Upper lobe of left lung (tissue), 6 donors: ENCODE results near the gene RNASE13. TPM values are rescaled to one million over a fixed set of nuclear protein-coding genes. Genes with fewer than 3 reads are reported as not detected.

ENCODE experiments used
- ATAC-seq, 2 donors: fragments of 200-7000 bp; cut with Tn5 transposase; one replicate each; pipeline ENCODE4 v1.9.1; 2022; ENCODE audit warnings: mild to moderate bottlenecking in 2 of 2, moderate library complexity in 2 of 2; ENCODE audit not compliant: low FRiP score in 2 of 2
- DNase-seq, 2 donors: peaks; one replicate each; pipeline ENCODE4 v3.0.0-alpha.2; 2019 to 2020
- H3K27ac ChIP-seq, 4 donors: fragments of 200-600 bp; sonication (generic); one replicate each; pipeline ENCODE4 v1.5.1; 2016 to 2019
- H3K27me3 ChIP-seq, 4 donors: fragments of 200-600 bp; sonication (generic); one replicate each; pipeline ENCODE4 v1.5.1; 2017 to 2019
- H3K36me3 ChIP-seq, 4 donors: fragments of 200-600 bp; sonication (generic); one replicate each; pipeline ENCODE4 v1.5.1; 2016 to 2019
- H3K4me1 ChIP-seq, 4 donors: fragments of 200-600 bp; sonication (generic); one replicate each; pipeline ENCODE4 v1.5.1; 2018 to 2019
- H3K4me3 ChIP-seq, 4 donors: fragments of 200-600 bp; sonication (generic); one replicate each; pipeline ENCODE4 v1.5.1; 2017 to 2019; ENCODE audit warnings: mild to moderate bottlenecking in 2 of 4, moderate library complexity in 1 of 4
- H3K9me3 ChIP-seq, 4 donors: fragments of 200-600 bp; sonication (generic); one replicate each; pipeline ENCODE4 v1.5.1; 2018 to 2019
- EP300 ChIP-seq, 4 donors: sonication (generic); formaldehyde crosslinking; IDR thresholded peaks; one replicate each; pipeline ENCODE4 v1.5.1; 2017; ENCODE audit warnings: antibody characterized with exemption in 4 of 4, control low read depth in 2 of 4
- POLR2A ChIP-seq, 4 donors: fragments of 450-650 bp; IDR thresholded peaks; one replicate each; pipeline ENCODE4 v1.5.1; 2016 to 2017; ENCODE audit warnings: antibody characterized with exemption in 4 of 4, mild to moderate bottlenecking in 2 of 4
- POLR2AphosphoS5 ChIP-seq, 2 donors: sonication (generic); formaldehyde crosslinking; IDR thresholded peaks; one replicate each; pipeline ENCODE4 v1.5.1; 2017; ENCODE audit warnings: antibody characterized with exemption in 2 of 2
- WGBS, 2 donors: methylation state at CpG; one replicate each; pipeline ENCODE4 v1.1.5; 2017 to 2018; 5-methylcytosine and 5-hydroxymethylcytosine counted together
- total RNA-seq, 6 donors: library from RNA; depleted of rRNA in 4 of 6; stranded (reverse); fragments of >200 nt in 4 of 6; gene quantifications; one replicate each; pipeline versions ENCODE4 v1.1.0 to v1.2.1, GENCODE V29; 2016 to 2021
- TF ChIP-seq, protein P1 (sequence below), 6 experiments: fragments of 450-650 bp in 4 of 6; fragments of 200-600 bp in 2 of 6; sonication (generic) in 2 of 6; IDR thresholded peaks; one replicate each; pipeline ENCODE4 v1.5.1; 2016 to 2019; ENCODE audit warnings: antibody characterized with exemption in 6 of 6
- donor health status: DM: no; HTN: no; CAD: no; lungs with moderate emphysema.
- donor health status: DM: no; HTN: yes; CAD: no; lungs with severe emphysema.

The RNASE13 gene
- total RNA-seq, 6 donors from 2014 or later: not detected

DNA sequence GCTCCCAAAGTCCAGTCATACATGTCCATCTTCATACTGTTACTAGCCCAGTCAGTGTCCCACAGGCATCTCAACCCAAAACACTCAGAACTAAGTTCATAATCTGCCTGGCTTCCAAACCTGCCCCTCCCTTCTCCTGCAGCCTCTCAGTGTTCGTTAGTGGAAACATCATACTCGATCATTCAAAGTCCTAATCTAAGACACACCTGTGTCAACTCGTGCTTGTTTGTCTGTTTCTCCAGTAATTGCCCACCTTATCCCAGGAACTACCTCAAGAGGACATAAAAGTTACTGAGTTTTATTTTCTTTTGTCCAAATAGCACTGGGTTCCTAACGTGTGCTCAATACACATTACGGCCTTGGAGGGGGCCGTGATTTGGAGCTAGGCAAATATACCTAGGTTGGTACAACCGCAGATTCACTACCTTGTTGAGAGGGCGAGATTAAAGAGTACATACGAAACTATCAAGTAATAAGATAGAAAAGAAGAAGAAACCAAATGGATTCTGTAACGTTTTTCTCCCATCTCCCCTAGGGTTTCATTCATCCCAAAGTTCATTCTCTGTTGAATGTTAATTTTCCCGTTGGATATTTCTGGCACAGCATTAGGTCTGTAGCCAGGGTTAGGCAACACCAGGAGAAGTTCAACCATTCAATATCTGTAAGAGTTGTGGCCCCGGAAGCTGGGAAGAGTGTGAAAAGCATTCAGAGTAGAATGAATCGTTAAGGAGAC, 26.2 kb upstream of the RNASE13 start:
- DNase-seq (no peak), ATAC-seq (no peak)
- Histone ChIP-seq H3K27me3 (no peaks in the 10 kb centered on the region), H3K4me3 (no peak overlapping the region), H3K36me3 (no peaks in the 10 kb centered on the region), H3K9me3 (no peaks in the 10 kb centered on the region), H3K4me1 (peaks cover 0 to 5% (median 0%) of the 10 kb centered on the region in 4 donors), H3K27ac (no peak overlapping the region)
- TF ChIP-seq POLR2AphosphoS5 (IDR thresholded peaks at IDR 0.05) (no peak), POLR2A (IDR thresholded peaks at IDR 0.05) (no peak), EP300 (IDR thresholded peaks at IDR 0.05) (no peak)
- TF ChIP-seq, protein P1, sequence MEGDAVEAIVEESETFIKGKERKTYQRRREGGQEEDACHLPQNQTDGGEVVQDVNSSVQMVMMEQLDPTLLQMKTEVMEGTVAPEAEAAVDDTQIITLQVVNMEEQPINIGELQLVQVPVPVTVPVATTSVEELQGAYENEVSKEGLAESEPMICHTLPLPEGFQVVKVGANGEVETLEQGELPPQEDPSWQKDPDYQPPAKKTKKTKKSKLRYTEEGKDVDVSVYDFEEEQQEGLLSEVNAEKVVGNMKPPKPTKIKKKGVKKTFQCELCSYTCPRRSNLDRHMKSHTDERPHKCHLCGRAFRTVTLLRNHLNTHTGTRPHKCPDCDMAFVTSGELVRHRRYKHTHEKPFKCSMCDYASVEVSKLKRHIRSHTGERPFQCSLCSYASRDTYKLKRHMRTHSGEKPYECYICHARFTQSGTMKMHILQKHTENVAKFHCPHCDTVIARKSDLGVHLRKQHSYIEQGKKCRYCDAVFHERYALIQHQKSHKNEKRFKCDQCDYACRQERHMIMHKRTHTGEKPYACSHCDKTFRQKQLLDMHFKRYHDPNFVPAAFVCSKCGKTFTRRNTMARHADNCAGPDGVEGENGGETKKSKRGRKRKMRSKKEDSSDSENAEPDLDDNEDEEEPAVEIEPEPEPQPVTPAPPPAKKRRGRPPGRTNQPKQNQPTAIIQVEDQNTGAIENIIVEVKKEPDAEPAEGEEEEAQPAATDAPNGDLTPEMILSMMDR (IDR thresholded peaks at IDR 0.05): no peak
- 75 to 83% methylated on average over 13 of the region's 13 CpGs for WGBS, 2 donors

DNA sequence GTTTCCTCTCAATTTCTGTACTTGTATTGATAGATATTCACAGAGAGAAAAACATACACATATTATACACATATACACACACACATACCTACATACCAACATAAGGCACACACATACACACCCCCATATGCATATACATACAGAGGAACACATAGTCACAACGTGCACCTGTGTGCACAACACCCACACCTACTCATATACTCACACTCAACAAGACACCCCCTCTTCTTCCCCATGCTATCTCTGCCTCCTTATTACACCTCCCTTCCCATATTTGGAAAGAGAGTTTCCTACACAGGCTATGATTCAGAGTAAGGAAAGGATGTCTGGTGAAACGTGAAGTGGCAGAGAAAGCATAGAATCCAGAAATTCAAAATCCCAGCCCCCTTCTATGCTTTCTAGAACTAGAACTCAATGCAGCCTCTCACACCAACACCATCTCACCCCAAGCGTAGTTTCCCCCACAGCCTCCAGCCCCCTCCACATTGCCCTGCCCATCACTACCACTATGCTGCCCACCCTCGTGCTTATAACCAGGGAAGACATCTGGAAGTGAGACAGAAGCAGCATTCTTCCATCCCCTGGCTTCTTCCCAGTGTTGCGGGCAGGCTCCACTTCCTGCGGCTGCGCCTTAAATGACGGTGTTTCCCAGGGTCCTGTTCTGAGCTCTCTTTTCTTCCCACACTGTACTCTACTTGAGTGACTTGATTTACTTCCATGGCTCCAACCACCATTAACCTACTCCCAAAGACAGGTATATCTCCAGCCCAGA, 25.4 kb upstream of the RNASE13 start:
- 77 to 82% methylated on average over 8 of the region's 8 CpGs for WGBS, 2 donors
- no peak for DNase-seq
- H3K9me3 ChIP-seq: no peaks in the 10 kb centered on the region
- H3K4me3 ChIP-seq: no peak overlapping the region
- H3K27me3 ChIP-seq: no peaks in the 10 kb centered on the region
- no peak for TF ChIP-seq POLR2AphosphoS5 (IDR thresholded peaks at IDR 0.05)
- no peak for TF ChIP-seq POLR2A (IDR thresholded peaks at IDR 0.05)
- no peak for TF ChIP-seq EP300 (IDR thresholded peaks at IDR 0.05)
- TF ChIP-seq, protein P1 (IDR thresholded peaks at IDR 0.05): no peak
- no peaks in the 10 kb centered on the region for H3K36me3 ChIP-seq
- ATAC-seq: no peak
- no peak overlapping the region for H3K27ac ChIP-seq
- peaks cover 0 to 5% (median 0%) of the 10 kb centered on the region in 4 donors for H3K4me1 ChIP-seq

DNA sequence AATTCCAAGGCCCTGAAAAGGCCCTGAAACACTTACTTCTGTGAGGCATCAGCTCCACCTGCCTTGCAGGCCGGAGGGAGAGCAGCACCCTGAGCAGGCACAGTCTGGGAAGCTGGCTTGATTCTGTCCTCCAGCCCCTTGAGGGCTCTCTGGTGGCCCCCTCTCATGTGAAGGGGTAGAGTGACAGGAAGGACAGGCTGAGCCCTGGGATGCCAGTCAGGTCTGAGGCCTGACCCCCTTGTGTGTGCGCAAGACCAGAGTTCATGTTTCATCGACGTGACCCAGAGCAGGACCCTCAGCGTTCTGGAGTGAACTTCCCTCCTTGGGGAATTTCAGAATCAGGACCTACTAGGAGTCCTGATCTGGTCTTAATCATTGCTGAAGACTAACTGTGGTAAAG, 24.3 kb upstream of the RNASE13 start:
- 98 to 100% methylated on average over 4 of the region's 5 CpGs for WGBS, 2 donors
- H3K9me3 ChIP-seq: no peaks in the 10 kb centered on the region
- no peak overlapping the region for H3K4me3 ChIP-seq
- TF ChIP-seq POLR2A (IDR thresholded peaks at IDR 0.05): no peak
- no peak for TF ChIP-seq POLR2AphosphoS5 (IDR thresholded peaks at IDR 0.05)
- TF ChIP-seq, protein P1 (IDR thresholded peaks at IDR 0.05): no peak
- no peak for TF ChIP-seq EP300 (IDR thresholded peaks at IDR 0.05)
- H3K27me3 ChIP-seq: no peaks in the 10 kb centered on the region
- peaks cover 0 to 6% (median 2%) of the 10 kb centered on the region in 4 donors for H3K4me1 ChIP-seq
- no peak for ATAC-seq
- H3K36me3 ChIP-seq: no peaks in the 10 kb centered on the region
- DNase-seq: no peak
- no peak overlapping the region for H3K27ac ChIP-seq

DNA sequence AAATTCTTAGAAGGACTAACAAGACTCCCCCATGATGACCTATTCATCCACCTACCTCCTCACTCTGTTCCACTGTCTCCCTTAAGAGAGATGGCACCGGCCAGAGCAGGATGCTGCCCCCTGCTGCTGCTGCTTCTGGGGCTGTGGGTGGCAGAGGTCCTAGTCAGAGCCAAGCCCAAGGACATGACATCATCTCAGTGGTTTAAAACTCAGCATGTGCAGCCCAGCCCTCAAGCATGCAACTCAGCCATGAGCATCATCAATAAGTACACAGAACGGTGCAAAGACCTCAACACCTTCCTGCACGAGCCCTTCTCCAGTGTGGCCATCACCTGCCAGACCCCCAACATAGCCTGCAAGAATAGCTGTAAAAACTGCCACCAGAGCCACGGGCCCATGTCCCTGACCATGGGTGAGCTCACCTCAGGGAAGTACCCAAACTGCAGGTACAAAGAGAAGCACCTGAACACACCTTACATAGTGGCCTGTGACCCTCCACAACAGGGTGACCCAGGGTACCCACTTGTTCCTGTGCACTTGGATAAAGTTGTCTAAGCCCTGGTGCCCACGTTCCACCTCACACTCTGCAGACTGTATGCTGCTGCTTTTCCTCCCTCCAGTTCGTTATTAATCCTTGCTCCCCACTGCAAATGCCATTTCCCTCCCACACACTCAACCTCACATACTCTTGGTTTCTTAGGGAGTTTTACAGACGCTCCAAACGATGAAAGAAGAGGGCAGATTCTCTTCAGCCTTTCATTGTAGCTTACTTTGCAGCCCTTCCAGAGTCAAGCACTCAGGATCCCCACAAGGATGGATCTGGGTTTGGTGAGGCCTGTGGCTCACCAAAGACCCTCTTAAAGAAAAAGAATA, 23.4 kb upstream of the RNASE13 start, which contains the start of gene RNASE8:
RNASE8 (plus strand) TSS at position 20 of the 873 bp plus-strand sequence; CDS start at position 91, 71 bp downstream.
- no peak within 1 kb of the TSS for H3K4me3 ChIP-seq
- peaks cover 0 to 10% (median 3%) of the 10 kb centered on the region in 4 donors for H3K4me1 ChIP-seq
- H3K27ac ChIP-seq: peak within 1 kb of the TSS in 1 of 4 donors; percentile 27
- H3K27me3 ChIP-seq: no peaks in the 10 kb centered on the region
- ATAC-seq (no peak), DNase-seq (no peak)
- no peak for TF ChIP-seq EP300 (IDR thresholded peaks at IDR 0.05)
- TF ChIP-seq, protein P1 (IDR thresholded peaks at IDR 0.05): no peak
- no peaks in the 10 kb centered on the region for H3K9me3 ChIP-seq
- no peaks in the 10 kb centered on the region for H3K36me3 ChIP-seq
- WGBS, 2 donors: 78 to 80% methylated on average over 6 to 8 of the region's 8 CpGs
